Prostate gland (tissue), 2 donors: ENCODE data around the gene CETN3.

Experiments used
- CTCF ChIP-seq, 4 experiments: fragments of 200-600 bp in 2 of 4; fragments of 450-650 bp in 2 of 4; sonication (generic) in 2 of 4; IDR thresholded peaks; 1 replicate in 3 of 4; 2 replicates in 1 of 4; pipeline ENCODE4 v1.5.1; 2016 to 2019; ENCODE audit warnings: antibody characterized with exemption in 4 of 4, mild to moderate bottlenecking in 2 of 4, moderate library complexity in 2 of 4
- POLR2A ChIP-seq: fragments of 450-650 bp; IDR thresholded peaks from one replicate; pipeline ENCODE4 v1.6.1; 2016; ENCODE audit warnings: antibody characterized with exemption, mild to moderate bottlenecking
- POLR2AphosphoS5 ChIP-seq: sonication (generic); formaldehyde crosslinking; IDR thresholded peaks from one replicate; pipeline ENCODE4 v1.6.1; 2017; ENCODE audit warnings: antibody characterized with exemption

- TF ChIP-seq CTCF (IDR thresholded peaks at IDR 0.05) (peak in 2 of 4 experiments; percentile 29 to 31), POLR2AphosphoS5 (no peak), POLR2A (no peak)
Measured at GRCh38 chr5:90434116-90434714, 24.7 kb upstream of the CETN3 start.
